GM19397 (cell line): Measurements from ENCODE around the gene ADD3.
A peak's percentile ranks its signal among the peaks of the same experiment; 100 is the strongest.

Source experiments
- ATAC-seq: cut with Tn5 transposase; IDR thresholded peaks from one replicate; pipeline ENCODE4 v1.9.1; 2021; ENCODE audit warnings: mild to moderate bottlenecking, moderate library complexity; ENCODE audit not compliant: unreplicated experiment

The ADD3 gene, protein sequence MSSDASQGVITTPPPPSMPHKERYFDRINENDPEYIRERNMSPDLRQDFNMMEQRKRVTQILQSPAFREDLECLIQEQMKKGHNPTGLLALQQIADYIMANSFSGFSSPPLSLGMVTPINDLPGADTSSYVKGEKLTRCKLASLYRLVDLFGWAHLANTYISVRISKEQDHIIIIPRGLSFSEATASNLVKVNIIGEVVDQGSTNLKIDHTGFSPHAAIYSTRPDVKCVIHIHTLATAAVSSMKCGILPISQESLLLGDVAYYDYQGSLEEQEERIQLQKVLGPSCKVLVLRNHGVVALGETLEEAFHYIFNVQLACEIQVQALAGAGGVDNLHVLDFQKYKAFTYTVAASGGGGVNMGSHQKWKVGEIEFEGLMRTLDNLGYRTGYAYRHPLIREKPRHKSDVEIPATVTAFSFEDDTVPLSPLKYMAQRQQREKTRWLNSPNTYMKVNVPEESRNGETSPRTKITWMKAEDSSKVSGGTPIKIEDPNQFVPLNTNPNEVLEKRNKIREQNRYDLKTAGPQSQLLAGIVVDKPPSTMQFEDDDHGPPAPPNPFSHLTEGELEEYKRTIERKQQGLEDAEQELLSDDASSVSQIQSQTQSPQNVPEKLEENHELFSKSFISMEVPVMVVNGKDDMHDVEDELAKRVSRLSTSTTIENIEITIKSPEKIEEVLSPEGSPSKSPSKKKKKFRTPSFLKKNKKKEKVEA

DNA sequence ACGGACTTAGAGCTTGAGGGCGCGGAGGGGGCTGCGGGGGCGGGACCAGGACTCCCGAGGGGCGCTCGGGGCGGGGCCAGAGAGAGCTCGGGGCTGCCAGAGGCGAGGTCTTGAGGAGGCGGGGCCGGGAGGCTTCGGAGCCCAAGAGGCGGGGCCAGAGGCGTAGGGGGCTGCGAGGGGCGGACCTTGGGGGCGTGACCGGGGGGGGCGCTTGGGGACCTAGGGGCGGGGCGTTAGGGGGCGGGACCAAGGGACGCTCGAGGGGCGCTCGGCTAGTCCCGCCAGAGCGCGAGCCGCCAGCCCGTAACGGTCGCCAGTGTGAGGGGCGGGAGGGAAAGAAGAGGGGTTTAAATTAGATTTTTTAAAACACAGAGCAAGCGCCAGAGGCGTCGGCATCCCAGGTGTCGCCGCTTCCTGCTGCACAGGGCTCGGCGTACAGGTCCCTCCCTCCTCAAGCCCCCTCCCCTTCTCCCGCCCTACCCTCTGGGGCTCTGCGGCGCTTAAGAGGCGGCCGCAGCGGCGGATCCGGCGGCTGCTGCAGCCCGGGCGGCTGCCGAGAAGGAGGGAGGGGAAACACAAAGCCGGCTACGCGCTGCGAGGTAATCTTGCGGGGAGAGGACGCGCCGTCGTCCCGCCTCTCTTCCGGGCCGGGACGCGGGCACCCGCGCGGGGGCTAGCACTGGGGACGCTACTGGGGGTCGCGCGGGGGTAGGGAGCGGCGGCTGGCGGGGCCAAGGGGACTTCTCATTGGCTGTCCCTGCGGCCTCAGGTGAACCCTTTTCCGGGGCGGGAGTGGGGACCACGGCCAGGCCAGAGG is at the start of gene ADD3:
Gene ADD3, plus strand, starts transcription at position 284 of the 817 bp plus-strand sequence. CDS start 92,670 bp downstream, outside the sequence.
- peak; percentile 56 for ATAC-seq

DNA sequence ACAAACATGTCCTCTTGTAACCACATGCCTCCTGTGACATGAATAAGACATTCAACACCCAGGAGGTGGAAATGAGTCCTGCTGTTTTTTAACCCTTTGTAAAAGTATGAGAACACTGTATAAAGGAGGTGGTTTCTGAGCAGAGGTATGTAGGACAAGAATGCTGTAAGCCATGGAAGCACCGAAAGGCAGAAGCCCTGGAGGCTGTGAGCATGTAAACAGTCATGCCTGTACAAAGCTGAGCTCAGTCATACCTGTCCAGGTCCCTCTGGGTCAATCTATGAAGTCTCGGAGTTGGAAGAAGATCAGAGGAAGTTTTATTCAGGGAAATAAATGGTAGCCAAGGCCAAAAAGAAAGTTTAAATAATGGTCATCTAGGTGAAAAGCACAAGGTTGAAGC is 49.7 kb upstream of the ADD3 start:
- no peak for ATAC-seq

DNA sequence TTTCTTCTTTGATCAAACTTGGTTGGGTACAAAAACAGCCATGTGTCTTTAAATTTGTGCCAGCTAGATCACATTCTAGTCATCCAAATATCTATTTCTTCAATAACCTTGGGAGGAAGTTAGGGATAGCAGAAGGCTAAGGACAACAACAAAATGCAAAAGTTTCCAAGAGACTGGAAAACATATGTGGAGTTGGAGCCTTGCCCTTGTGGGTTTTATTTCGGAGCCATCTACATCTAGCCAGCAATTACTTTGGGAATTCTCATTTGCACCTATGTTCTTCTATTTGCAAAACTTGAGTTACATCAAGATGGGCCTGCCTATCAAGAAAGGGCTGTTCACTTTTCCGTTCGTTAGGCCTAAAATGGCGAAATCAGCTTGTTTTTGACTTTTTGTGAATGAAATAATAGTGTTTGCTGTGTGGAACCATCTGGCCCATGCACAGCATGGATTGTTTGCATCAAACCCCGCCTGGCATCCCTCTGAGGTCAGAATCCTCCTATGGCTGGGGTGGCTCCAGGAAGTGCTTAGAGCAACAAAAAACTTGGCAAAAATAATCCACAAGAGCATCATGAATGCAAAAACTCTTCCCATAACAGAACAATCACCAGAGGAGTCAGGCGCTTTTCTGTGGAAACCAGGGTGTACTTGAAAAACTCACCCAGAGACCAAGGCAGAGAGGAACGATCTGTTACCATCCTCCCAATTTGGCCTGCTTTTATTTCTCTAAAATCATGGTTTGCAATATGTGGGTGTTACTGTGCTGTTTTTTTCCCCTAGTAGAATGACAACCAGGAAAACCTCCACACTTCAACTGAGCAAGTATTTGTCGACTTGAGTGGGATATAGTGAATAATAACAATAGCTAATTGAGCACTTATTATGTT is 48.3 kb upstream of the ADD3 start:
- ATAC-seq: no peak

DNA sequence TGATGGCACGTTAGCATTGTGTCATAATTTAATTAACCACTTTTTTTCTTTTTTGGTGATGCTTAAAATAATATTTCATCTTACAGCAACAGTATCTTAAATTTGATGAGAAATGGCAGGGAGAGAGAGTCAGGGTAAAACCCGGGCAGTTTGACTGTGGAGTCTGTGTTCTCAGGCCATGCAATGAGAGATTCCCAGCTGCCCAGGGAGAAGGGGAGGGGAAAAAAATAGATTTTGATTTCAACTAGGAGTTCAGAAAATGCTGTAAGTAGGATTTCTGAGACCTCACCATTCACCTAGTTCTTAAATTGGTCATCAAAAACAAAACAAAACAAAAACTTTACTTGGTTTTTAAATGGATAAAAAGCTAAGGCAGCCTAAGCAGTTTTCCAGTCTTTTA is 47.1 kb upstream of the ADD3 start:
- ATAC-seq: no peak

DNA sequence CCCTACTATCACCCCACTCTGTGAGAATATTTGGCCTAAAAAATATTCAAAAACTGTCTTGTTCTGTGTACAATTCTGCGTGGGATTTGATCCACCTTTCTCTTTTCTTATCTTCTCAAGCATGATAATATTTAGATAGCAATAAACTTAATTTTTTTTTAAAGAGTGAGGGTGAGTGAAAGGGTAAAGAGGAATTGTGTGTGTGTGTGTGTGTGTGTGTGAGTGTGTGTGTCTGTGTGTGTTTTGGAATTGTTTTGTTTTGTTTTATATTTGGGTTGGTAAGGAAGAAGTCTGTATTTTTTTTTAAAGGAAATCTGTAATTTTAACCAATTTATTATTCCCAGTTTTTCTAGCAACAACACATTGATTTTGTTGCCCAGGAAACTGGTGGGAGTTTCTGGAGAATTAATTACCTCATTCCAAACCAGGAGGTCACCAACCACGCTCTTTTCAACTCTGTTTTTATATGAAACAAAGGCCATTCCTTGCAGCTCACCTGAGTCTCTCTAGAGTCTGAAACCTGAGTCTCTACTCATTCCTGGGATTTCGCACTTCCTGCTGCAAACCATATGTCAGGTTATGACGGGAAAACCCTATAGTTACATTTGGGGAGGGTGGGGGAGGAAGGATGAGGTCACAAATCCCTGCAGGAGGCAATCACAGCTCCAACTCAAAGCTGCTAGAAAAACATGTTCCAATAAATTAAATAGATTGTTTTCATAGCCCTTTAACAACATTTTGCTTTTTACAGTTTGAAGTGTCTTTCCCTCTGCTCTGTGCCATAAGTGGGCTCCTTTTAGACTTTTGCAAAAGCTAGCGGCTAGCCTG is 46.4 kb upstream of the ADD3 start:
- no peak for ATAC-seq

DNA sequence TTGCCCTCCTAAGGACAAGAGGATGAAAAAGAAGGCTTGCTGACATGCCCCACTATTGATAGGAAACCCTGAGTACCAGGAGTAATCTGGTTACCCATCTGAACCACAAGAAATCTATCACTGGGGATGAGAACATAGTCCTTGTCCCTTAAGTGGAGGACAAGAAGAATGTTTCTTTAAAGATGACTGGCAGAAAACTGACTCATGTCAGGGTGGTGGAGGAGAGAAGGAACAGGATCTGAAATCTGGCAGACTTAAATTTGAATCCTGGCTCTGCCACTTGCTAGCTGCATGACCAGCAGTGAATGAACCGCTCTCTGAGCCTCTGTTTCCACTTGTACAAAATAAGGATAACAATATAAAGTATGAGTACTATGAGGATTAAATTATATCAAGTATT is 45.5 kb upstream of the ADD3 start:
- no peak for ATAC-seq

DNA sequence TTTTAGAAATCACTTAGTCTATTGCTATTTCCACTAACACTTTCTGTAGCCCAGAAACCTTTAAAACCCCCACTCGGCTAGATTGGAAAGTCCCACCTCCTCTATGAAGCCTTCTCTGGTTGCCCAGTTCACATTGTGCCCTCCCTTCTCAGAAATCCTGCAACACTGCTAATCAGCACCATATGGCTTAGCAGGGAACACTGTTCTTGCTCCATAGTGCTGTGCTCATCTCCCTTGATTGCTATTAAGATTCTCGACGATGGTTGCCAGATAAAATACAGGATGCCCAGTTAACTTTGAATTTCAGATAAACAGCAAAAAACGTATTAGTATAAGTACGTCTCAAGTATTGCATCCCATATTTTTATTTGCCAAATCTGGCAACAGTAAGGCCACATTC is 44.3 kb upstream of the ADD3 start:
- ATAC-seq: no peak

DNA sequence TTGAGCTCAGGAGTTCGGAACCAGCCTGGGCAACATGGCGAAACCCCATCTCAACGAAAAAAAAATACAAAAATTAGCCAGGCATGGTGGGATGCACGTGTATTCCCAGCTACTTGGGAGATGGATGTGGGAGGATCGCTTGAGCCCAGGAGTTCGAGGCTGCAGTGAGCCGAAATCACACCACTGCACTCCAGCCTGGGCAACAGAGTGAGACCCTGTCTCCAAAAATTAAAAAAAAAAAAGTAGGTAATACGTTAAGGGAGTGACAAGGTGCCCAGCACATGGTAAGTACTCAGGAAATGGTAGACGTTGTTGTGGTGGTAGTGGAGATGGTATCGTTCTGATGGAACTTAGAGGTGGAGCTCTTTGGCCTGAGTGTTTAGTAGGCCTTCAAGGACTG is 43.5 kb upstream of the ADD3 start:
- no peak for ATAC-seq

DNA sequence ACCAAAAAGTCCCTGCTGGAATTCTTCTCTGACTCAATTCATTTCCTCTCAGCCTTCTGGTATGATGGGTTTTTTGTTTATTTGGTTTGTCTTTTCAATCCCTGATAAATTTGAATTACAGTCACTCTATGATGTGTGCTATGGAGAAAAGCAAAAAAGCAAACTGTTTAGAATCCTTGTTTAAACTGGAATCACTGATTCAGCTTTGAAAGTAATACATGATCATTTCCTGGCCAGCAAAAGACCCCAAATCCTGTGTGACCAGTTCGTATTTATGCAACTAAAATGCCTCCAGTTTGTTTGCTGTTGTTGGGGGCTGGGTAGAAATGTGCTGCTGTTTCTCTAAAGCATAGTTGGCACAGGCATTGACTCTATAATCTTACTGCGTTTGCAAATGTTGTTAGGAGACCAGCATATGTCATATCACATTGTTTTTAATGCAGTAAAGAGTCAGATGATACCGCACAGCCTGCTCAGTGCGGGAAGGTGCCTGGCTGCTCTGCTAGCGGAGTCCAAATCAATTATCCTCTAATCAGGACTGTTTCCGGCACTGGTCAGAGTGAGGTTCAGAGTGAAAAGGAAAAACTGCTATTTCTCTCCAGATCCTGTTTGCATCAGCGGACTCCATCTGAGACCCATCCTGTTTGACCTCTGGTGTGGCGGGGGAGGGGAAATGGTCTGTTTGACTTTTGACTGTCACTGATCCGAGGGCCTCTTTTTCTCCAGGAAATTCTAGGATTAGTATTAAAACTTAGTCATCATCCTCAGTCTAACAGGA is 40.6 kb upstream of the ADD3 start:
- no peak for ATAC-seq

DNA sequence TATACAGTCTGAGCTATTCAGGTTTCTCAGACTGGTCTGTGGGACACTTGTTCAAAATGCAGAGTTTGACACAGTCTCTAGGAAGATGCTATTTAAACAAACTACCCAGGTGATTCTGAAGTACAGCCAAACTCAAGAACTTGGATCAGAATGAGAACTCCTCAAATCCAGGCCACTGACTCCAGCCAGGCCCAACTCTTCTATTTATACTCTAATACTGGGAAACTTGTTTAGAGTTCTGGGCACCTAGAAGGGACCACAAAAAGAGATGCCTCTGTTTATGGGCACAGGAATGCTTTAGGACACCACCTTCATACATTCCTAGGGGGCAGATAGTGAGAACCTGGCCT is 40.1 kb upstream of the ADD3 start:
- no peak for ATAC-seq

DNA sequence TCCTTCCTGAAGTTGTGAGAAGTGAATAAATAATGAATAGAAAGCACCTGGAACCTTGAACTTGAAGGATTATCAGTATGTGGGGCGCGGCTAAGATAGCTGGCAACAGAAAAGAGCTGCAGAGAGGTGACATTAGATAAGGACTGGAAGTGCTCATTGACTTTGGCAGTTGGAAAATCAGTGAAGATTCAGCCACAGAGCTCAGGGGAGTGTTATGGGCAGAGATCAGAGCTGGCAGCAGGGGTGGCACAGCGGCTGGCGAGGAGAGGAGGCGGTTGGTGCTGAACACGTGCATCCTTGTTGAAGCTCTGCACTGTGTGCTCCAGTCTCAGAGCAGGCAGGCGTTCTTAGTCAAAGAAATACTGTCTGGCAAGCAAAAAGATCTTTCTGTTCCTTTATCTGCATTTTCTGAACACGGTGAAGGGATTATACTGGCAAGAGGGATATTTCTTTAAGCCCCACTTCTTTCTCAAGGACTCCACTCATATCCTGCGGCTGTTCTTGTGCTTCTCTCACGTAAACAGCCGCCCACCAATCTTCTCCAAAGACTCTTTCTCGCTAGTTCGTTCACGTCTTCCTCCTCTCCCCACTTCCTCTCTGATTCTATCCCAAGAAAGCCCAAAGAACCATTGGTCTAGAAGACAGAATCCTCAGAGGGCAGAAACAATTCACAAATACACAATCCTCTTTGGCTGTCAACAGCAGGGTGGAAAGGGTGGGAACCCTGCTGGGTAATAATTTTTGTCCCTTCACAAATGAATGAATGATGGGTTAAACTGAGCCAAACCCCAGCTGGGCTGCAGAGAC is 38.6 kb upstream of the ADD3 start:
- no peak for ATAC-seq

DNA sequence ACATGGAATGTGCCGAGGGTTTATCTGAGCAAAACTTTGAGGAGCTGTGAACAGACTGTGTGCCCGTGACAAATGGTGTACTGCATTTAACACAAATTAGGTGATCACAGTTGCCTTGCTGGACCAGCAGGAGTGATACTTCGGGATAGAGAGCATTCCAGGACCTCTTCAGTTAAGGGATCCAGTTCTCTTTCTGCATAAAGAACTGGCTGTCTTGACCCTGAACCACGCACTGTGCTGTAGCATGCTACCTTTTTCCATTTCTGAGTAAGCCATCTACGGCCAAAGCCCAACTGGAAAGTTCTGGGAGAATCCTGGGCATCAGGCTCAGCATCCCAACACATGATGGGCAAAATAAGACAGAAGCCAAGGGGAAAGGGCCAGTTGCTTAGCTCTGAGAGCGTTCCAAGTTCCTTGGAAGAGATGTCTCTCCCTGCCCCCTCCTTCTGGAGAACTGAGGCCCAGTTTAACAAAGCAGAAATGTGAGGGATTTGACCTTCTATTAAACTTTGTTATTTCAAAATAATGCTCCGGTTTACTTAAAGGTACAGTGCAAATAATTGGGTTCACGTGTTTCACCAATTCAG is 37.9 kb upstream of the ADD3 start:
- ATAC-seq: no peak

DNA sequence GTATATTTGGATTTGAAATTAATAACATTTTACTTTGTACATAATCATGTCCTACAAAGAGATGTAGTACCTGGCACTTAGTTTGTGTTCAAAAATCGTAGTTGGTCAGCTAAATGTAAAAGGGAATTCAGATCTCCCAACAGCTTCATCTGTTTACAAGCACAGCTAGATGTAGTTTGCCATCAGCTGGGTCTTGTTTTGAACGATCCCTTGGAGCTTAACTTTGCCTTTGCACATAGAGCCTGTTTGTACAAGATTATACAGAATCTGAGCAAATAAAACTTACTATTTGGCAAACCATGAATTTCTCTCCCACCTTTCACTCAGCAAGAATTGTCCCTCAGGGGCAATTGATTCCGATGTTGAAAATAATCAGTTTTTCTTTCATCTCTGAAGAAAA is 36.1 kb upstream of the ADD3 start:
- no peak for ATAC-seq

DNA sequence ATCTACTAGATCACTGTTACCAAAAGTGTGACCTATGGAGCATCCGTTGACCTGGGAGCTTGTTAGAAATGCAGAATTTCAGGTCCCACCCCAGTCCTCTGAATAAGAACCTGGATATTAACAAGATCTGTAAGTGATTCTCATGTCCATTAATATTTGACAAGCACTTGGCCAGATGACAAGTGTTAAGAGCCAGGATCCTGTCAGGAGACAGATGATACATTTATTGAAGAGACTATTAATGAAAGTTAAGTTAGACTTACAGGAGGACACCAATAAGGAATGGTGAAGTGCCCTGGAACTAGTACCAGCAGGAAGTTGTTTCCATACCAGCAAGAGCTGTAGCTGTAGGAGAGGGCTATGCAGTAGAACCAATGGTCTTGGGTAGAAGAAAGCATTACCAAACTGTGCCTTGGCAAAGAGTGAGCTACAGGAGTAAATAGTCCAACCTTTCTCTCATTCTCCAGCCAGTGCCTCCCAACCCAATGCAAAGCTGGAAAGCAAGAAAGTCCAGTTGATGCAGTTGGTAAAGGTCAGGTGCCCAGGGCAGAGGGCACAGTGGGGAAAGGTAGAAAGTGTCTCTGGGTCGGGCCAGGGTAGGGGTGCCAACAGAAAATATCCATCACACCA is 35.3 kb upstream of the ADD3 start:
- no peak for ATAC-seq

DNA sequence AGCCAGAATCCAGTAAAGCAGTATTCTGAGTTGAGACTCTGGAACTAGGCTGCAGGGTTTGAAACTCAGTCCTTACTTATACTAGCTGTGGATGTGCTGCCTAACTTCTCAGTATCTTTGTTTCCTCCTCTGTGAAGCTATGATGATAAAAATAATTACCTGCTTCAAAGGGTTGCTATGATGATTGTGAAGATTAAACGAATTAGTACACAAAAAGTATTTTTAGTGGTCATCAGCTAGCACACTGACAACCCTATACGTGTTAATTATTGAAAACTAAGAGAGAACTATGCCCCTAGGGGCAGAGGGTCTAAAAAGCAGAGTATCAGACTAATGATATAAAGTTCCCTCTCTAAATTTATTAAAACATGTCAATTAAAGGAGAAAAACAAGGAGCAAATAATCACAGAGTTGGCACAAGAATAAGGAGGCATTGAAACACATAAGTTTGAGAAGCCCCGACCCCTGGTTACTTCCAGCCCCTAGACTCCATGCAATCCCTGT is 34.4 kb upstream of the ADD3 start:
- no peak for ATAC-seq

DNA sequence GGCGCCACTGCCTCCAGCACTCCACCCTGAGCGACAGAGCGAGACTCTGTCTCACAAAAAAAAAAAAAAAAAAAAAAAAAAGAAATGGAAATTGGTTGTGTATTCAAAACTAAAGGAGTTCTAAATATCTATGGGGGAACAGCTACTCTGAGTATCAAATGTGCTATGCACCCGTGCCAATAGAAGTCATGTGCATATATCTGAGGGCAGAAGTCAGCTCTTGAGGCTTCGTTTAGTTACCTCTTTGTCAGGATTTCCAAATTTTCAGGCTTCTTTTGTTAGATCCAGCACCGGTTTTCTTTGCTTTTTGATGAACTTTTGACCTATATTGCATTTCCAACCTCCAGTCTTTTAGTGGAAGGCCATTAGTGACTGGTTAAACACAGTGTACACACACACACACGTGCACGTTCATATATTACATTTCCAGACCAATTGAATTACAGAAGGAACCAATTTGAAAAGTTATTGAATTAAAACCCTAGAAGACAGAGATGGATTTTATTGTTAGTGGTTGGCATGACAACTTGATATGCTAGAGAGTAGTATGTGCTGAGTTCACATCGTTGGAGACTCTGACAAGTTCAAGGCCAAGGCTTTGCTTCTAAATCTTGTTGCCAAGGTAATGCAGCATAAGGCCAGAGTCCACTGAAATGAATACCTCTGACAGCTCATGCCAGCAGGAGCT is 33.1 kb upstream of the ADD3 start:
- no peak for ATAC-seq
